NB4 (cell line): Measurements from ENCODE around the gene CNIH1.

Experiments
- DNase-seq: peaks from one replicate; pipeline ENCODE4 v3.0.0; 2010; ENCODE audit warnings: low read depth
- H3K4me3 ChIP-seq: one replicate; pipeline ENCODE4 v1.5.1; 2011; ENCODE audit warnings: mild to moderate bottlenecking, low read depth, low read length, moderate library complexity
- MYC ChIP-seq: IDR thresholded peaks from 2 replicates; pipeline ENCODE4 v1.6.1; 2011; ENCODE audit warnings: low read depth, low read length
- POLR2A ChIP-seq: IDR thresholded peaks from 2 replicates; pipeline ENCODE4 v1.6.1; 2011; ENCODE audit warnings: mild to moderate bottlenecking; ENCODE audit not compliant: insufficient read length; ENCODE audit errors: extremely low read depth
- TF ChIP-seq, protein P1 (sequence below): IDR thresholded peaks from one replicate; pipeline ENCODE4 v1.5.1; 2012; ENCODE audit warnings: low read depth, low read length
- TF ChIP-seq, protein P2 (sequence below): IDR thresholded peaks from 2 replicates; pipeline ENCODE4 v1.6.1; 2011; ENCODE audit warnings: low read depth, low read length

The CNIH1 gene

DNA sequence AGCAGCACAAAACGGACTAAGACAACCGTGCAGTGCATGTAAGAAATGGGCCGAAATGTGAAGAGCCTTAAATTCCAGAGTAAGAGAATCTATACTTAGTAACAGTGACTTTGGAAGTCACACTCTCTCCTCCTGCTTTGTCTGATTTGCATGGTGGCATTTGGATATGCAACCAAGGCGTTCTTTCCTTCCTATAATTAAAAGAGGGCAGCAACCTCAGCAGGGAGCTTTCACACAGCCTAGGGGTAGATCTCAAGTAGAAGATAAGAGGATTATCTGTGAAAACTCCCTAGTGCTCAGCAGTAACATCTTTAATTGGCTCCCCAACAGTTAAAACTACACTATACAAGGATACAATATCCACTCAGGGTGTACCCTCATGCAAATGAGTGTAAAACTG lies 31.1 kb upstream of the CNIH1 start:
- no peak for DNase-seq
- no peak overlapping the region for H3K4me3 ChIP-seq
- no peak for TF ChIP-seq POLR2A
- TF ChIP-seq MYC: no peak
- TF ChIP-seq, protein P1, sequence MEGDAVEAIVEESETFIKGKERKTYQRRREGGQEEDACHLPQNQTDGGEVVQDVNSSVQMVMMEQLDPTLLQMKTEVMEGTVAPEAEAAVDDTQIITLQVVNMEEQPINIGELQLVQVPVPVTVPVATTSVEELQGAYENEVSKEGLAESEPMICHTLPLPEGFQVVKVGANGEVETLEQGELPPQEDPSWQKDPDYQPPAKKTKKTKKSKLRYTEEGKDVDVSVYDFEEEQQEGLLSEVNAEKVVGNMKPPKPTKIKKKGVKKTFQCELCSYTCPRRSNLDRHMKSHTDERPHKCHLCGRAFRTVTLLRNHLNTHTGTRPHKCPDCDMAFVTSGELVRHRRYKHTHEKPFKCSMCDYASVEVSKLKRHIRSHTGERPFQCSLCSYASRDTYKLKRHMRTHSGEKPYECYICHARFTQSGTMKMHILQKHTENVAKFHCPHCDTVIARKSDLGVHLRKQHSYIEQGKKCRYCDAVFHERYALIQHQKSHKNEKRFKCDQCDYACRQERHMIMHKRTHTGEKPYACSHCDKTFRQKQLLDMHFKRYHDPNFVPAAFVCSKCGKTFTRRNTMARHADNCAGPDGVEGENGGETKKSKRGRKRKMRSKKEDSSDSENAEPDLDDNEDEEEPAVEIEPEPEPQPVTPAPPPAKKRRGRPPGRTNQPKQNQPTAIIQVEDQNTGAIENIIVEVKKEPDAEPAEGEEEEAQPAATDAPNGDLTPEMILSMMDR: no peak
- TF ChIP-seq, protein P2, sequence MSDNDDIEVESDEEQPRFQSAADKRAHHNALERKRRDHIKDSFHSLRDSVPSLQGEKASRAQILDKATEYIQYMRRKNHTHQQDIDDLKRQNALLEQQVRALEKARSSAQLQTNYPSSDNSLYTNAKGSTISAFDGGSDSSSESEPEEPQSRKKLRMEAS: no peak

DNA sequence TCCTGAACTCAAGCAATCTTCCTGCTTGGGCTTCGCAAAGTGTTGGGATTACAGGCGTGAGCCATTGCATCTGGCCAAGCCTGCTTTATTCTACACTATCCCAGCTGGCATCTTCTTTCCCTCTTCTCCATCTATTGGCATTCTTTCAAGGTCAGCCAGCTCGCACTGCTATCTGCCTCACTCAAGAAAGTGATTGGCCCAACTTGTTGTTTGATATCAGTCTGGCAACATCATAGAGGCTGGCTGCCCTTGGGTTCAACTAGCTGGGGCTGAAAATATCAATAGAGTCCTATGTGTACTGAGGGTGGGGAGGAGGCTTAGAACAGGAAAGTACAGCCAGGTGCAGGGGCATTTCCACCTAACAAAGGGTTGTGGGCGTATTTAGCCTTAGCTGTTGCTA lies 30.5 kb upstream of the CNIH1 start:
- DNase-seq: no peak
- no peak overlapping the region for H3K4me3 ChIP-seq
- no peak for TF ChIP-seq POLR2A
- TF ChIP-seq, protein P1: no peak
- TF ChIP-seq MYC: no peak
- TF ChIP-seq, protein P2: no peak

DNA sequence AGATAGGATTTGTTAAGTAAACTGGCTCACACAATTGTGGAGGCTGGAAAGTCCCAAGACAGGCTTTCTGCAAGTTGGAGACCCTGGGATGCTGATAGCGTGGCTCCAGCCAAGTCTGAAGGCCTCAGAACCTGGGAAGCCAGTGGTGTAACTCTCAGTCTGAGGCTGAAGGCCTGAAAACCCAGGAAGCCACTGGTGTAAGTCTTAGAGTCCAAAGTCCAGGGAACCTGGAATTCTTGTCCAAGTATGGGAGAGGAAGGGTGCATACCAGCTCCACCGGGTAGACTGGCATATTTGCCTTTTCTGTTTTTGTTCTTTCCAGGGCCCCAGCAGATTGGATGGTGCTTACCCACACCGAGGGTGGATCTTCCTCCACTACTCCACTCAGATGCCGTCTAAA lies 29.5 kb upstream of the CNIH1 start:
- TF ChIP-seq, protein P1: no peak
- TF ChIP-seq, protein P2: no peak
- TF ChIP-seq POLR2A (no peak), MYC (no peak)
- H3K4me3 ChIP-seq: no peak overlapping the region
- no peak for DNase-seq

DNA sequence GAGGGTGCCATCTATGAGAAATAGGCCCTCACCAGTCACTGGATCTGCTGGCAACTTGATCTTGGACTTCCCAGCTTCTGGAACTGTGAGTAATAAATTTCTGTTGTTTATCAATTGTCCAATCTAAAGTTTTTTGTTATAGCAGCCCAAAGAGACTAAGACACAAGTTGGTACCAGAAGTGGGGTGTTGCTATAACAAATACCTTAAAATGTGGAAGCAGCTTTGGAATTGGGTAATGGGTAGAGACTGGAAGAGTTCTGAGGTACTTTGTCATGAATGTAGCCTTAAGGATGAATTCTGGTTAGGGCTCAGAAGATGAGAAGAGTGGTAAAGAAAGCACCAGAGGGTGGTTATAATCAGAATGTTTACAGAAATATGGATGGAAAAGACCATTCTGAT lies 26.1 kb upstream of the CNIH1 start:
- DNase-seq: no peak
- H3K4me3 ChIP-seq: no peak overlapping the region
- TF ChIP-seq, protein P1: no peak
- TF ChIP-seq MYC (no peak), POLR2A (no peak)
- TF ChIP-seq, protein P2: no peak

DNA sequence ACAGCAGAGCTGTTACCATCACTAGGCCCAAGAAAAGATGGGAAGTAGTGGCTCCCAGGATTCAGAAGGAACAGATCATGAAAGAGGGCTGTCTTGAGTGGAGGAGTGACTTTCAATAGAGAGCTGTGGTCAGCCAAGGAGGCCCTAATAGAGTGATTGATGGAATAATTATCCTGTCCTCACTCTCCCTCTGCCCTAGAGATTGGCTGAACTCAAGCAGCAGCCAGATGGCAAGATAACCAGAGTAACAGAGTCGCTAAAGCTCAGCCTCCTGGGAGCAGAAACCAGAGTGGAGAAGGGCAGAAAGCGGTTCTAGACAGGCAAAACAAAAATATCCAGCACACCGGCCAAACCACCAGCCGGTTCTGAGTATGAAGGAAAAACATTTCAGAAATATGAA lies 24.5 kb upstream of the CNIH1 start:
- H3K4me3 ChIP-seq: no peak overlapping the region
- TF ChIP-seq POLR2A (no peak), MYC (no peak)
- TF ChIP-seq, protein P1: no peak
- TF ChIP-seq, protein P2: no peak
- DNase-seq: no peak

DNA sequence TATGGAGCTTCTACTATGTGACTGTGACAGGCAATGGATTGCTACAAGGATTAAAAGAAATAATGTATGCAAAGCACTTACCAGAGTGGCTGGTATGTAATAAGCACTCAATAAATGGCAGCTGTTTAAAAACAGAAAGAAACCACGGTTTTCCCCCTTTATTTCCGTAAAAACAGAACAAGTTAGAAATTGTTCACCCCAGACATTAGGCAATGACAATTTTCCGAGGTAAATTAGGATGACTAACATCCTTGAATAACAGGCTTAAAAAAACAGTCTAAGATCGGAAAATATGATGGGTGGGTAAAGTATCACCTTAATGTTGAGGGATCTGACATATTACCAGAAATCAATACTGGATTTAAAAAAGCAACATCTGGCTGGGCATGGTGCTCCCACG lies 20.9 kb upstream of the CNIH1 start:
- H3K4me3 ChIP-seq: no peak overlapping the region
- TF ChIP-seq, protein P2: no peak
- TF ChIP-seq POLR2A (no peak), MYC (no peak)
- TF ChIP-seq, protein P1: no peak
- DNase-seq: no peak
